ENCODE measurements around the gene ZNF385D. TPM values are rescaled to one million over a fixed set of nuclear protein-coding genes. Genes with fewer than 3 reads are reported as not detected.

ZNF385D gene
- total RNA-seq, 1 donor from 2014 or later, result 1.2 TPM

DNA sequence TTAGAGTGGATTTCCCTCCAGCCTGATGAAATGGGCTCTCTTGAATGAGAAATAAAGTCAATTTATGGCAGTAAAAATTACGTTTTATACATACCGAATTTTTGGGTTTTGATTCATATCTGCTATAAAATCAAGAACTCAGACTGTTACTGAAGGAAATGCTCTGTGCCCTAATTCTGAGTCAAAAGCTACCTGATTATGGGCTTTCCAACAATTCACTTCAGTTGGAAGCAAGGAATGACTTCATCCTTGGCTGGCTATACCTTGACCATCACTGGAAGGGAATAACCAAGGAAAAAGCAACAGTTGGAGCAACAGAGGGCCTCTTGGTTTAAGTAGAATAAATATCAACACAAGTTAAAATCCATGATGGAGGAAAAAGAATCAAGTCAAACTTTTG, 88.6 kb downstream of the ZNF385D start:
- DNase-seq (ENCODE audit: low spot score), result no peak
- Mint-ChIP-seq H3K27ac (ENCODE audit: unreplicated experiment) (no peak overlapping the region), H3K4me3 (ENCODE audit: unreplicated experiment) (no peak overlapping the region), H3K36me3 (ENCODE audit: low read depth) (no peaks in the 10 kb centered on the region), H3K9me3 (ENCODE audit: low read depth) (no peaks in the 10 kb centered on the region), H3K4me1 (ENCODE audit: low read depth) (peaks cover 3% of the 10 kb centered on the region), H3K27me3 (ENCODE audit: low read depth) (peaks cover 2% of the 10 kb centered on the region)
- TF ChIP-seq, protein P1, sequence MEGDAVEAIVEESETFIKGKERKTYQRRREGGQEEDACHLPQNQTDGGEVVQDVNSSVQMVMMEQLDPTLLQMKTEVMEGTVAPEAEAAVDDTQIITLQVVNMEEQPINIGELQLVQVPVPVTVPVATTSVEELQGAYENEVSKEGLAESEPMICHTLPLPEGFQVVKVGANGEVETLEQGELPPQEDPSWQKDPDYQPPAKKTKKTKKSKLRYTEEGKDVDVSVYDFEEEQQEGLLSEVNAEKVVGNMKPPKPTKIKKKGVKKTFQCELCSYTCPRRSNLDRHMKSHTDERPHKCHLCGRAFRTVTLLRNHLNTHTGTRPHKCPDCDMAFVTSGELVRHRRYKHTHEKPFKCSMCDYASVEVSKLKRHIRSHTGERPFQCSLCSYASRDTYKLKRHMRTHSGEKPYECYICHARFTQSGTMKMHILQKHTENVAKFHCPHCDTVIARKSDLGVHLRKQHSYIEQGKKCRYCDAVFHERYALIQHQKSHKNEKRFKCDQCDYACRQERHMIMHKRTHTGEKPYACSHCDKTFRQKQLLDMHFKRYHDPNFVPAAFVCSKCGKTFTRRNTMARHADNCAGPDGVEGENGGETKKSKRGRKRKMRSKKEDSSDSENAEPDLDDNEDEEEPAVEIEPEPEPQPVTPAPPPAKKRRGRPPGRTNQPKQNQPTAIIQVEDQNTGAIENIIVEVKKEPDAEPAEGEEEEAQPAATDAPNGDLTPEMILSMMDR (IDR thresholded peaks at IDR 0.05), result no peak

DNA sequence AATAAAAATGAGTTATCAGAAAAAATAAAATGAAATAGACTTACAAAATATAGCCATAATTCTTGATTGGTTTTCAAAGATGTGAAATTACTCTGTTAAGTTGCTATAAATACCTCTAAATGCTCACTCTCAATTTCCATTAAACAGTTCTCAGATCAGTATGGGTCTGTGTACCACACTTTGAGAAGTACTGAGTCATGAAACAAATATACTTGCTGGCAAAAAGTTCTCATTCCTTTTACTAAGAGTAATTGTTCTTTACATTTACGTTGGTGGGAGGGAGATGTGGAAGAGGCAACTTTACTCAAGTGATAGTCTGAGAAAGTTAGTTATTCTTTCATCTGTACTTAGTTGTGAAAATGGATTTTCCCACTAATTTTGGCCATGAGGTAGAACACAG, 96.3 kb downstream of the ZNF385D start:
- H3K4me3 Mint-ChIP-seq (ENCODE audit: unreplicated experiment), result no peak overlapping the region
- H3K27ac Mint-ChIP-seq (ENCODE audit: unreplicated experiment), result no peak overlapping the region
- H3K4me1 Mint-ChIP-seq (ENCODE audit: low read depth), result peaks cover 9% of the 10 kb centered on the region
- H3K36me3 Mint-ChIP-seq (ENCODE audit: low read depth), result no peaks in the 10 kb centered on the region
- TF ChIP-seq, protein P1 (IDR thresholded peaks at IDR 0.05), result no peak
- peaks cover 6% of the 10 kb centered on the region for H3K27me3 Mint-ChIP-seq (ENCODE audit: low read depth)
- no peak for DNase-seq (ENCODE audit: low spot score)
- no peaks in the 10 kb centered on the region for H3K9me3 Mint-ChIP-seq (ENCODE audit: low read depth)

DNA sequence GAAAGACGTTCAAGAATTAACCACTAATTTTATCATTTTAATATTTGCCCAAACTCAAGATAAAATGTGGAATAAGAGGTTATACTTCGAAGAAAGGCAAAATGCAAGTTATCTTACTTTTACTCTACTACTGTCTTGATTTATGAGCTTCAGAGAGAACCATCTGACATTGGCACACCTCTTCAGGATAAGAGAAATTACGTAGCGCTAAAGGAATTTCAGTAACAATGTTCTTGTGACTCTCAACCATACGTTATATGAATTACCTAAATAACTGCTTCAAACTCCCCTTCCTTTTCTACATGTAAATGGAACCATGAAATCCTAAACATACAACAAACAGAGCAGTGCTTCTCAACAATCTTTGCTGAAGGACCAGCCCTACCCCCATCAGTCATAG, 96.8 kb downstream of the ZNF385D start:
- no peak for DNase-seq (ENCODE audit: low spot score)
- Mint-ChIP-seq H3K36me3 (ENCODE audit: low read depth) (no peaks in the 10 kb centered on the region), H3K27ac (ENCODE audit: unreplicated experiment) (no peak overlapping the region)

DNA sequence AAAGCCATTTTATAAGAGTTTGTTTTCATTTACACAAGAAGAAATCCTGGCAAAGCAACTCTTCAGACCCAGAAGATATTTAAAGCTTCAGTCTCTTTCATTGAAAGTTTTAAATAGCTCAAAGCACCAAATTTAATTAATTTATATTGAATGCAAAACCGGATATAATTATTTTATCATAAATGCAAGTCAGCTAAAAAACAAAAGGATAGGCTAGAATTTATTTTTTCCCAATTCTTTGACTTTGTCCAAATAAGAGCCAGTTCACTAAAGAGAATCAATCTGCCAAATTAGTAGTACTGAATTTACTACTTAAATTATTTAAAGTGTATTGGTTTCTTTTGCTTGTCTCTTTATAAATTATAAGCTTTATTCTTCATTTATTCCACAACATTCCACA, 101.5 kb downstream of the ZNF385D start:
- no peaks in the 10 kb centered on the region for H3K36me3 Mint-ChIP-seq (ENCODE audit: low read depth)
- H3K4me3 Mint-ChIP-seq (ENCODE audit: unreplicated experiment), result no peak overlapping the region
- H3K9me3 Mint-ChIP-seq (ENCODE audit: low read depth), result no peaks in the 10 kb centered on the region
- TF ChIP-seq, protein P1 (IDR thresholded peaks at IDR 0.05), result no peak
- H3K27me3 Mint-ChIP-seq (ENCODE audit: low read depth), result peaks cover 6% of the 10 kb centered on the region
- no peak overlapping the region for H3K27ac Mint-ChIP-seq (ENCODE audit: unreplicated experiment)
- peaks cover 9% of the 10 kb centered on the region for H3K4me1 Mint-ChIP-seq (ENCODE audit: low read depth)
- DNase-seq (ENCODE audit: low spot score), result no peak

More for the DNA sequence above, 96.8 kb downstream of the ZNF385D start:
- TF ChIP-seq, protein P1 (IDR thresholded peaks at IDR 0.05), result no peak
- H3K4me1 Mint-ChIP-seq (ENCODE audit: low read depth), result peaks cover 9% of the 10 kb centered on the region
- H3K9me3 Mint-ChIP-seq (ENCODE audit: low read depth), result no peaks in the 10 kb centered on the region
- peaks cover 6% of the 10 kb centered on the region for H3K27me3 Mint-ChIP-seq (ENCODE audit: low read depth)
- H3K4me3 Mint-ChIP-seq (ENCODE audit: unreplicated experiment), result no peak overlapping the region

DNA sequence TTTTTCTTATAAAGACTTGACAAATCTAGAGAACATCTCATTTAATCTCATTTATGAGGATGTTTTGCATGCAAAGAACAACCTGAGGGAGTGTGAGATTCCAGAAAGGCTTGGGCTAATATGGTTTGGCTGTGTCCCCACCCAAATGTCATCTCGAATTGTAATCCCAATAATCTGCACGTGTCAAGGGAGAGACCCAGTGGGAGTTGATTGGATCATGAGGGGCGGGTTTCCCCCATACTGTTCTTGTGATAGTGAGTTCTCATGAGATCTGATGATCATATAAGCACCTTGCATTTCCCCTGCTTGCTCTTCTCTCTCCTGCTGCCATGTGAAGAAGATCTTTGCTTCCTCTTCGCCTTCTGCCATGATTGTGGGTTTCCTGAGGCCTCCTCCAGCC, 103.0 kb downstream of the ZNF385D start:
- peaks cover 6% of the 10 kb centered on the region for H3K4me1 Mint-ChIP-seq (ENCODE audit: low read depth)
- no peak for DNase-seq (ENCODE audit: low spot score)
- no peak overlapping the region for H3K4me3 Mint-ChIP-seq (ENCODE audit: unreplicated experiment)
- H3K27me3 Mint-ChIP-seq (ENCODE audit: low read depth), result peaks cover 5% of the 10 kb centered on the region
- H3K9me3 Mint-ChIP-seq (ENCODE audit: low read depth), result no peaks in the 10 kb centered on the region
- TF ChIP-seq, protein P1 (IDR thresholded peaks at IDR 0.05), result no peak
- H3K27ac Mint-ChIP-seq (ENCODE audit: unreplicated experiment), result no peak overlapping the region
- H3K36me3 Mint-ChIP-seq (ENCODE audit: low read depth), result no peaks in the 10 kb centered on the region

Data from chondrocyte (in vitro differentiated cells).